Kidney epithelial cell (primary cell): ENCODE measurements around the gene ABCA7. TPM values are rescaled to one million over a fixed set of nuclear protein-coding genes. Genes with fewer than 3 reads are reported as not detected.

Source experiments
- DNase-seq: peaks from one replicate; pipeline ENCODE4 v3.0.0-alpha.2; 2010; ENCODE audit warnings: low read depth
- H3K27me3 ChIP-seq: 2 replicates; pipeline ENCODE4 v1.6.0; 2011; ENCODE audit warnings: low read length; ENCODE audit not compliant: control insufficient read depth, insufficient read depth
- H3K36me3 ChIP-seq: 2 replicates; pipeline ENCODE4 v1.5.1; 2011; ENCODE audit warnings: low read length; ENCODE audit not compliant: control insufficient read depth, insufficient read depth
- H3K4me3 ChIP-seq: 2 replicates; pipeline ENCODE4 v1.5.1; 2011; ENCODE audit warnings: low read depth, mild to moderate bottlenecking, control low read depth, low read length
- total RNA-seq: library from RNA; depleted of rRNA; stranded (reverse); fragments of >200 nt; gene quantifications from 2 replicates; pipeline ENCODE4 v1.2.3, GENCODE V29; 2015
- TF ChIP-seq, protein P1 (sequence below): IDR thresholded peaks from 2 replicates; pipeline ENCODE4 v1.5.1; 2011; ENCODE audit warnings: mild to moderate bottlenecking, moderate library complexity, low read length, control low read depth, inconsistent platforms; ENCODE audit not compliant: insufficient read depth, poor library complexity, severe bottlenecking

The ABCA7 gene
- total RNA-seq, 1 donor from 2014 or later = 16.4 TPM

DNA sequence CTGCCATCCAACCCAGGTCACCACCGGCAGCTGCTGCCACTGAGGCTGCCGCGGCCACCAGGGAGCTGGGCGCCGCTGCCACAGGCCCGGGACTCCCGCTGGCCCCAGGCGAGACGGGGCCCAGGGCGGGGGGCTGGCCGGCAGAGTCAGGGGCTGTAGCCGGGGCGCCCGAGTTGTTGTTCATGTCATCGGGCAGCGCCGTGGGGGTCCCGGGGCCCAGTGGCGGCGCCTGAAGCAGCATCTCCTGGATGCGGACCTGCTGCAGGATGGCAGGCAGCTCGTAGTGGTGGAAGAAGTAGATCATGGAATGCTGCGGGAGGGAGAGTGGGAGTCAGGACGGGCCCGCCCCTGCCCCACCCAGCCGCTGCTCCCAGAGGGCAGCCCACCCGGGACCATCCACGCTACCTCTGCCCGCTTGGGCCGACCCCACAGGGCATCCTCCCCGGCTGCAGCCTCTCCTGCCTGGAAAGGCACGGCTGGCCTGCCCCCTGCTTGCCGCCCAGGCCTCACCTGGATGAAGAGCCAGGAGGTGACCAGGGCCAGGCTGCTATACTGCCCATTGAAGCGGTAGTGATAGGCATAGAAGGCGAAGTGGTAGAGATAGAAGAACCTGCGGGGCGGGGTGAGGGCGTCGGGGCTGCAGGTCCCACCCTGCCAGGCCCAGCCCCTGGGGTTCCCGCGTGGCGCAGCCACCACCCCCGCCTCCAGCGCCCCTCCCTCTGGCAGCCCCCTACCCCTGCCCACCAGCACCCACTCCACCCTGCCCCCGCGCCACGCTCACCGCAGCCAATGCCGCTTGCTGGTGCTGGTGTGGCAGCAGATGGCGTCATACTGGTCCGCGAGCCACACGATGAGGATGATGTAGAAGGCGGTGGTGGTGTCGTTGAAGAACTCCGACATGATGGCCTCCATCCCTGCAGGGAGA lies 29.1 kb upstream of the ABCA7 start:
- H3K36me3 ChIP-seq = no peaks in the 10 kb centered on the region
- TF ChIP-seq, protein P1, sequence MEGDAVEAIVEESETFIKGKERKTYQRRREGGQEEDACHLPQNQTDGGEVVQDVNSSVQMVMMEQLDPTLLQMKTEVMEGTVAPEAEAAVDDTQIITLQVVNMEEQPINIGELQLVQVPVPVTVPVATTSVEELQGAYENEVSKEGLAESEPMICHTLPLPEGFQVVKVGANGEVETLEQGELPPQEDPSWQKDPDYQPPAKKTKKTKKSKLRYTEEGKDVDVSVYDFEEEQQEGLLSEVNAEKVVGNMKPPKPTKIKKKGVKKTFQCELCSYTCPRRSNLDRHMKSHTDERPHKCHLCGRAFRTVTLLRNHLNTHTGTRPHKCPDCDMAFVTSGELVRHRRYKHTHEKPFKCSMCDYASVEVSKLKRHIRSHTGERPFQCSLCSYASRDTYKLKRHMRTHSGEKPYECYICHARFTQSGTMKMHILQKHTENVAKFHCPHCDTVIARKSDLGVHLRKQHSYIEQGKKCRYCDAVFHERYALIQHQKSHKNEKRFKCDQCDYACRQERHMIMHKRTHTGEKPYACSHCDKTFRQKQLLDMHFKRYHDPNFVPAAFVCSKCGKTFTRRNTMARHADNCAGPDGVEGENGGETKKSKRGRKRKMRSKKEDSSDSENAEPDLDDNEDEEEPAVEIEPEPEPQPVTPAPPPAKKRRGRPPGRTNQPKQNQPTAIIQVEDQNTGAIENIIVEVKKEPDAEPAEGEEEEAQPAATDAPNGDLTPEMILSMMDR = no peak
- DNase-seq = no peak
- H3K4me3 ChIP-seq = no peak overlapping the region
- H3K27me3 ChIP-seq = no peaks in the 10 kb centered on the region

DNA sequence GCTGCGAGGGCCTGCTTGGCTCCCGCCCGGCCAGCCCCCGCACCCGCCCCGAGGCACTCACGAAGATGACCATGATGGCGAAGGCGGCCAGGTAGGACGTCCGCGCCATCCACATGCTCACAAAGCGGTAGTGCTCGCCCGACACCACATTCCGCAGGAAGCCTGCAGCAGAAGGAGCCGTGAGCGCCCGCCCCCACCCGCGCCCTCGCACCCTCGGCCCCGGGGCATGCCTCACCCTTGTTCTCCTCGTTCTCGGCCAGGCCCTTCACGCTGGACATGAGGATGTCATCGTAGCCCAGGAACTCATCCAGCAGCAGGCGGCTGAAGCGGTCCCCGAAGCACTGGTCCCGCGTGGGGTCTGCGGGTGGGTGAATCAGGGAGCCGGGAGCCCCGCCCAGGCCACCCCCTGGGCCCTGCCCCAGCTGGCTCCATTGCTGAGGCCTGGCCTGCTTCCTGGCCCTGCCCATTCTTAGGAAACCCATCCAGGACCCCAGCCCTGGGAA lies 28.0 kb upstream of the ABCA7 start:
- no peaks in the 10 kb centered on the region for H3K36me3 ChIP-seq
- TF ChIP-seq, protein P1 = no peak
- no peak overlapping the region for H3K4me3 ChIP-seq
- no peak for DNase-seq
- H3K27me3 ChIP-seq = no peaks in the 10 kb centered on the region

DNA sequence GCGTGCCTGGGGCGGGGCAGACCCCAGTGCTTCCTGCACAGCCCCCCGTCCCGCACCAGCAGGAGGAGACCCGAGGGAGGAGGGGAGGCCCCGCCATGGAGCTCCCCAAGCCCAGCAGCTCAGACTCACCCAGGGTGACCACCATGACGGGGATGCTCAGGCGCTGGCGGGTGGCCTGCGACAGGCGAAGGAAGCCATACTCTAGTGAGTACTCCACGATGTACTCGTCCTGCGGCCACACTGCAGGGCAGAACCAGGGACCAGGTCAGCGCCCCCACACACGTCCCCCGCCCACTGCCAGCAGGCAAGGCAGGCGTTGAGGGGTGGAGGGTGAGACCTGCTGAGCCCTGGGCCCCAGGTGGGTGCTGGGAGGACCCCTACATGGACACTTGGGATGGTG lies 27.6 kb upstream of the ABCA7 start:
- no peak for DNase-seq
- TF ChIP-seq, protein P1 = no peak
- Histone ChIP-seq H3K4me3 (no peak overlapping the region), H3K36me3 (no peaks in the 10 kb centered on the region), H3K27me3 (no peaks in the 10 kb centered on the region)

DNA sequence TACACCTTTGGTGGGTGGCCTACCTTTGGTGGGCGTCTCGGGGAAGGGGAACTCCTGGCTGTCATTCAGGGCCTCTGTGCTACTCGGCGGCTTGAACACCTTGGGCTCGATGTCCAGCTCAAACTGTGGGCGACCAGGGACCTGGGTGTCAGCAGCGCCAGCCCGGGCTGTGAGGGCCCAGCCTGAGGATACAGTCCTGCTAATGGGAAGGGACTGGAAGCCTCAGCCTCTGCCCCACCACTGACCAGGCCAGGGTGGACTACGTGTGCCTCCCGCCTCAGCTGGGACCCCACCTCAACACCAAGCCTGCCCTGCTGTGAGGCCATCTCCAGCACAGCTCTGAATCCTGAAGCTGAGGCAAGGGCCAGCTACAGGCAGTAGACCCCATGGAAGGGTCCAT lies 26.7 kb upstream of the ABCA7 start:
- Histone ChIP-seq H3K27me3 (no peaks in the 10 kb centered on the region), H3K36me3 (no peaks in the 10 kb centered on the region), H3K4me3 (no peak overlapping the region)
- no peak for DNase-seq
- TF ChIP-seq, protein P1 = no peak

DNA sequence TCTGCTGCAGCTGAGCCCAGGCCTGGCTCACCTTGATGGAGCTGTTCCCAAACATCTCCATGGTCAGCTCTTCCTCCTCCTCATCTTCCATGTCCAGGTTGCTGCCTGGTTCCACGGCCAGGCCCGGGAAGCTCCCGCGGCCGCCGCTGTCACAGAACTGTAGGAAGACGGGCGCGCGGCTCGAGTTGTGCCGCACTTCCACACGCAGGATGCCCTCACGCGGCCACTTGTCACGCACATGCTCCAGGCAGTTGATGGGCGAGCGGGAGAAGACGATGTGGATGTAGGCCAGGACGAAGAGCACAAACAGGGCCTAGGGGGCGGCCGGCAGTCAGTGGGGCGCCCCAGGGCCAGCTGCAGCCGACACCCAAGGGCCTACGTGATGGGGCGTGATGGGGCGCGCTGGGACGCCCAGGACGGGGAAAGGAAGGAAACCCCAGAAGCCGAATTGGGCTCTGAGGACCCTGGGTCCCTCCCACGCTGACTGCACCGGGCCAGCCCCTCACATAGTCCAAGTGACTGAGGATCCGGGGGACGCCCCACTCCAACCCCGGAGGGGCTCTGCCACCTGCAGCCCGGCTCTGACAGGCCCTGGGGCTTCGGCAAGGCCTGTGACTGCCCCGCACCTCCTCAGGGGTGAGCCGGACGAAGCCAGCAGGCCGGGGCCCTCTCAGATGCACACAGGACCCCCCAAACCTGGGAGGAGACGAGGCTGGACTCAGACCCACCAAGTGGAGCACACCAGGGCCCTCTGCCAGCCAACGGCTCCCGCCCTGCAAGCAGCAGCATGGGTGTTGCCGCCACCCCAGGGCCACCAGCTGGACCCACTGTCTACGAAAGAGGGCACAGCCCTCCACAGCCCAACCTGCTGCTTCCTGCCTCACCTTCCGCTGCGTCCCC lies 25.5 kb upstream of the ABCA7 start:
- no peak for DNase-seq
- no peaks in the 10 kb centered on the region for H3K27me3 ChIP-seq
- no peaks in the 10 kb centered on the region for H3K36me3 ChIP-seq
- TF ChIP-seq, protein P1 = no peak
- no peak overlapping the region for H3K4me3 ChIP-seq
